GM12891 (cell line): ENCODE results near the gene ZNF185.

Source experiments
- POLR2A ChIP-seq: IDR thresholded peaks from 2 replicates; pipeline ENCODE4 v1.6.1; 2011; ENCODE audit warnings: low read depth, low read length, control low read depth
- POLR2AphosphoS5 ChIP-seq: IDR thresholded peaks from 2 replicates; pipeline ENCODE4 v1.6.1; 2011; ENCODE audit warnings: low read depth, low read length, control low read depth
- TAF1 ChIP-seq: IDR thresholded peaks from 2 replicates; pipeline ENCODE4 v1.6.1; 2011; ENCODE audit warnings: low read depth, low read length, control low read depth

GRCh38 chrX:152899874-152900719 is 2.2 kb downstream of the ZNF185 start:
- TF ChIP-seq POLR2A (no peak), POLR2AphosphoS5 (no peak), TAF1 (no peak)
